B cell (primary cell): ENCODE measurements around the gene ILK. TPM values are rescaled to one million over a fixed set of nuclear protein-coding genes. Genes with fewer than 3 reads are reported as not detected.

Source experiments
- ATAC-seq: fragments of 200-7000 bp; cut with Tn5 transposase; one replicate; pipeline ENCODE4 v1.10.0; 2021; ENCODE audit warnings: low read depth, mild to moderate bottlenecking, moderate number of reproducible peaks, moderate library complexity
- CTCF ChIA-PET: fragments of 350-600 bp; sonication (Branson Sonifier 250); formaldehyde crosslinking; loops from one replicate; lab custom pipeline; 2021; ENCODE audit warnings: antibody characterized with exemption, inconsistent platforms; lab: Charles Lee
- POLR2A ChIA-PET: fragments of 350-600 bp; sonication (Branson Sonifier 250); formaldehyde crosslinking; loops from one replicate; lab custom pipeline; 2021; ENCODE audit warnings: antibody characterized with exemption; lab: Charles Lee
- DNase-seq: peaks from one replicate; pipeline ENCODE4 v3.0.0; 2013
- H2AFZ ChIP-seq: 2 replicates; pipeline ENCODE4 v1.6.1; 2012; ENCODE audit warnings: mild to moderate bottlenecking, low read depth, low read length; ENCODE audit not compliant: insufficient read depth, poor library complexity, severe bottlenecking
- H3K27ac ChIP-seq, 2 donors: 1 replicate in 1 of 2; 2 replicates in 1 of 2; pipeline ENCODE4 v1.5.1; 2012 to 2013; ENCODE audit warnings: low read length in 2 of 2, mild to moderate bottlenecking in 2 of 2, moderate library complexity in 1 of 2
- H3K27me3 ChIP-seq, 4 experiments: fragments of 200-600 bp in 1 of 4; sonication (generic) in 1 of 4; replicated peaks in 1 of 4; 1 replicate in 2 of 4; 2 replicates in 2 of 4; pipeline versions ENCODE4 v1.6.1 to v1.7.0; 2013 to 2016; ENCODE audit warnings: low read length in 3 of 4, mild to moderate bottlenecking in 2 of 4, mixed read lengths in 1 of 4, moderate library complexity in 1 of 4; ENCODE audit not compliant: insufficient read depth in 4 of 4, control insufficient read depth in 3 of 4; ENCODE audit errors: control extremely low read depth in 1 of 4
- H3K36me3 ChIP-seq, 2 experiments: replicated peaks in 1 of 2; 1 replicate in 1 of 2; 2 replicates in 1 of 2; pipeline versions ENCODE4 v1.6.1 to v1.7.1; 2013; ENCODE audit warnings: low read length in 1 of 2; ENCODE audit not compliant: insufficient read depth in 2 of 2, control insufficient read depth in 1 of 2; ENCODE audit errors: control extremely low read depth in 1 of 2, extremely low read depth in 1 of 2
- H3K4me1 ChIP-seq, 2 donors: fragments of 200-600 bp in 1 of 2; sonication (generic) in 1 of 2; 1 replicate in 1 of 2; 2 replicates in 1 of 2; pipeline versions ENCODE4 v1.5.1 to v1.6.1; 2013 to 2017; ENCODE audit warnings: low read length in 2 of 2; ENCODE audit not compliant: control insufficient read depth in 2 of 2, insufficient read depth in 2 of 2
- H3K4me2 ChIP-seq: replicated peaks from 2 replicates; pipeline ENCODE3; 2012; ENCODE audit warnings: mild to moderate bottlenecking, low read depth, low read length; ENCODE audit not compliant: poor library complexity, severe bottlenecking
- H3K4me3 ChIP-seq, 5 experiments: fragments of 200-600 bp in 1 of 5; sonication (generic) in 1 of 5; 1 replicate in 3 of 5; 2 replicates in 2 of 5; pipeline versions ENCODE4 v1.5.1 to v1.7.0; 2011 to 2016; ENCODE audit warnings: low read length in 4 of 5, mild to moderate bottlenecking in 4 of 5, low read depth in 2 of 5, control low read depth in 1 of 5, moderate library complexity in 1 of 5; ENCODE audit not compliant: insufficient read depth in 1 of 5; ENCODE audit errors: control extremely low read depth in 1 of 5, extremely low read depth in 1 of 5
- H3K79me2 ChIP-seq: fragments of 200-600 bp; sonication (generic); one replicate; pipeline ENCODE4 v1.6.0; 2016; ENCODE audit warnings: low read length; ENCODE audit not compliant: control insufficient read depth, insufficient read depth
- H3K9ac ChIP-seq: fragments of 200-600 bp; sonication (generic); 2 replicates; pipeline ENCODE4 v1.6.1; 2017; ENCODE audit warnings: mild to moderate bottlenecking, low read length, moderate library complexity
- H3K9me3 ChIP-seq, 3 donors: one replicate each; pipeline versions ENCODE4 v1.6.1 to v1.7.1; 2013; ENCODE audit warnings: low read length in 2 of 3; ENCODE audit not compliant: control insufficient read depth in 2 of 3, insufficient read depth in 1 of 3; ENCODE audit errors: control extremely low read depth in 1 of 3
- H4K20me1 ChIP-seq: 2 replicates; pipeline ENCODE4 v1.6.0; 2012; ENCODE audit warnings: mild to moderate bottlenecking, low read length; ENCODE audit not compliant: insufficient read depth, control insufficient read depth, poor library complexity, severe bottlenecking
- H3K27ac Mint-ChIP-seq: one replicate; pipeline ENCODE4 v1.8.0; 2021; ENCODE audit warnings: mixed read lengths
- H3K27me3 Mint-ChIP-seq: one replicate; pipeline ENCODE4 v1.8.0; 2021; ENCODE audit warnings: mixed read lengths
- H3K4me1 Mint-ChIP-seq: one replicate; pipeline ENCODE4 v1.8.0; 2021; ENCODE audit warnings: mixed read lengths
- H3K4me3 Mint-ChIP-seq: one replicate; pipeline ENCODE4 v1.8.0; 2021; ENCODE audit warnings: mixed read lengths
- H3K9me3 Mint-ChIP-seq: one replicate; pipeline ENCODE4 v1.8.0; 2022; ENCODE audit warnings: mixed read lengths; ENCODE audit not compliant: insufficient read depth
- CTCF ChIP-seq: fragments of 200-600 bp; IDR thresholded peaks from one replicate; pipeline ENCODE4 v1.8.0; 2022; ENCODE audit warnings: antibody characterized with exemption, mild to moderate bottlenecking
- EZH2 ChIP-seq: IDR thresholded peaks from 2 replicates; pipeline ENCODE4 v1.6.1; 2012; ENCODE audit warnings: borderline replicate concordance, low read depth, mild to moderate bottlenecking, moderate library complexity, low read length; ENCODE audit not compliant: insufficient read depth, poor library complexity, severe bottlenecking
- WGBS: methylation state at CpG from one replicate; pipeline ENCODE4 v1.1.5; 2013; ENCODE audit warnings: missing lambda C conversion rate; ENCODE audit not compliant: insufficient coverage; 5-methylcytosine and 5-hydroxymethylcytosine counted together
- intact Hi-C: fragments of 100-400 bp; cut with micrococcal nuclease; formaldehyde crosslinking; loops from one replicate; pipeline ENCODE4 v1.10.0; 2022
- polyA plus RNA-seq: library from polyadenylated mRNA; depleted of rRNA; stranded (reverse); fragments of >200 nt; gene quantifications from 2 replicates; pipeline ENCODE4 v1.2.3, GENCODE V29; 2012
- total RNA-seq, 2 donors: library from RNA; stranded (reverse); fragments of 120-200 nt in 1 of 2; gene quantifications; 1 replicate in 1 of 2; 2 replicates in 1 of 2; pipeline versions ENCODE4 v1.2.3 to v1.2.4, GENCODE V29; 2013 to 2022

ILK gene
- total and polyA plus RNA-seq, 2 donors (not counting 1 experiment from before 2014, with no cell fraction given): 88.5 to 131 TPM

- H3K9ac ChIP-seq: no peak overlapping the region
- peaks cover 20 to 26% of the 10 kb centered on the region in 2 donors for H3K4me1 ChIP-seq
Measured at GRCh38 chr11:6640985-6641701, 37.6 kb downstream of the ILK start.

More at GRCh38 chr11:6640985-6641701, 37.6 kb downstream of the ILK start:
- Histone ChIP-seq H4K20me1 (no peaks in the 10 kb centered on the region), H3K27me3 (no peaks in the 10 kb centered on the region), H3K27ac (no peak overlapping the region), H3K79me2 (no peaks in the 10 kb centered on the region), H2AFZ (no peak overlapping the region), H3K4me2 (no peak overlapping the region), H3K36me3 (no peaks in the 10 kb centered on the region), H3K9me3 (no peaks in the 10 kb centered on the region), H3K4me3 (no peak overlapping the region)
- CTCF ChIA-PET: no interaction called here
- H3K4me3 Mint-ChIP-seq: no peak overlapping the region
- H3K9me3 Mint-ChIP-seq: no peaks in the 10 kb centered on the region
- H3K4me1 Mint-ChIP-seq: no peaks in the 10 kb centered on the region
- WGBS: 96% methylated on average over 26 of the region's 26 CpGs
- DNase-seq (no peak), ATAC-seq (no peak)
- intact Hi-C loops: no loop called here
- no peak for TF ChIP-seq EZH2
- TF ChIP-seq CTCF: no peak
- H3K27ac Mint-ChIP-seq: no peak overlapping the region
- POLR2A ChIA-PET: no interaction called here
- H3K27me3 Mint-ChIP-seq: no peaks in the 10 kb centered on the region
